ENCODE measurements around the gene ANKRD33B. TPM values are rescaled to one million over a fixed set of nuclear protein-coding genes. Genes with fewer than 3 reads are reported as not detected.

ANKRD33B gene
- total RNA-seq, 6 donors from 2014 or later: 3.1 to 10.5 (median 7.9) TPM

- Histone ChIP-seq H3K4me1 (peaks cover 6 to 11% (median 10%) of the 10 kb centered on the region in 4 donors), H3K9me3 (no peaks in the 10 kb centered on the region), H3K27ac (no peak overlapping the region), H3K36me3 (no peaks in the 10 kb centered on the region), H3K4me3 (no peak overlapping the region), H3K27me3 (no peaks in the 10 kb centered on the region)
- TF ChIP-seq EP300 (IDR thresholded peaks at IDR 0.05): no peak
- no peak for TF ChIP-seq POLR2A (IDR thresholded peaks at IDR 0.05)
- TF ChIP-seq CTCF (IDR thresholded peaks at IDR 0.05): no peak
- TF ChIP-seq POLR2AphosphoS5 (IDR thresholded peaks at IDR 0.05): no peak
- 97% methylated on average over 8 to 9 of the region's 9 CpGs for WGBS, 2 donors
- ATAC-seq (ENCODE audit: low FRiP score in 2 of 2): no peak
- peak in 1 of 2 donors; percentile 4 for DNase-seq
Observed at GRCh38 chr5:10580531-10581423, 16.9 kb downstream of the ANKRD33B start.

- Histone ChIP-seq H3K36me3 (no peaks in the 10 kb centered on the region), H3K4me3 (no peak overlapping the region), H3K27ac (no peak overlapping the region), H3K27me3 (no peaks in the 10 kb centered on the region), H3K4me1 (peaks cover 6 to 11% (median 10%) of the 10 kb centered on the region in 4 donors), H3K9me3 (no peaks in the 10 kb centered on the region)
- ATAC-seq (ENCODE audit: low FRiP score in 2 of 2) (no peak), DNase-seq (no peak)
- TF ChIP-seq EP300 (IDR thresholded peaks at IDR 0.05): no peak
- TF ChIP-seq POLR2A (IDR thresholded peaks at IDR 0.05): no peak
- TF ChIP-seq CTCF (IDR thresholded peaks at IDR 0.05): no peak
- TF ChIP-seq POLR2AphosphoS5 (IDR thresholded peaks at IDR 0.05): no peak
- WGBS, 2 donors: 95 to 100% methylated on average over 2 of the region's 2 CpGs
Observed at GRCh38 chr5:10581424-10581748, 17.5 kb downstream of the ANKRD33B start.

- H3K36me3 ChIP-seq: no peaks in the 10 kb centered on the region
- no peaks in the 10 kb centered on the region for H3K9me3 ChIP-seq
- no peak overlapping the region for H3K4me3 ChIP-seq
- no peak overlapping the region for H3K27ac ChIP-seq
- 72 to 89% methylated on average over 7 of the region's 7 CpGs for WGBS, 2 donors
- H3K27me3 ChIP-seq: no peaks in the 10 kb centered on the region
- ATAC-seq (ENCODE audit: low FRiP score in 2 of 2) (peak in 1 of 2 donors; percentile 7), DNase-seq (no peak)
- TF ChIP-seq EP300 (IDR thresholded peaks at IDR 0.05) (no peak), POLR2A (IDR thresholded peaks at IDR 0.05) (no peak), CTCF (IDR thresholded peaks at IDR 0.05) (no peak), POLR2AphosphoS5 (IDR thresholded peaks at IDR 0.05) (no peak)
- H3K4me1 ChIP-seq: peaks cover 6 to 11% (median 10%) of the 10 kb centered on the region in 4 donors
Observed at GRCh38 chr5:10581867-10582511, 18.1 kb downstream of the ANKRD33B start.

GRCh38 chr5:10582512-10582897 is 18.6 kb downstream of the ANKRD33B start:
- DNase-seq (no peak), ATAC-seq (ENCODE audit: low FRiP score in 2 of 2) (no peak)
- no peaks in the 10 kb centered on the region for H3K9me3 ChIP-seq
- 98% methylated on average over 8 of the region's 8 CpGs for WGBS, 2 donors
- TF ChIP-seq CTCF (IDR thresholded peaks at IDR 0.05) (no peak), POLR2A (IDR thresholded peaks at IDR 0.05) (no peak), EP300 (IDR thresholded peaks at IDR 0.05) (no peak)
- no peak overlapping the region for H3K27ac ChIP-seq
- no peaks in the 10 kb centered on the region for H3K36me3 ChIP-seq
- H3K27me3 ChIP-seq: no peaks in the 10 kb centered on the region
- no peak overlapping the region for H3K4me3 ChIP-seq
- peaks cover 6 to 11% (median 8%) of the 10 kb centered on the region in 4 donors for H3K4me1 ChIP-seq

Measured in upper lobe of left lung (tissue), 6 donors.